ENCODE results near the gene NPEPPS. TPM values are rescaled to one million over a fixed set of nuclear protein-coding genes. Genes with fewer than 3 reads are reported as not detected.

NPEPPS gene
- polyA plus RNA-seq, 2 donors = 110 to 115 TPM

Other genes starting within 250 kb of the NPEPPS start
- 1 to 10 TPM in 1 of 2 donors, under 1 TPM in 1; 0.61 to 1.8 TPM for gene EFCAB13, start 207.2 kb upstream of the NPEPPS start, polyA plus RNA-seq
- gene KPNB1, start 118.8 kb downstream of the NPEPPS start, polyA plus RNA-seq = 10 to 100 TPM; 40.8 to 75.5 TPM
- gene TBKBP1, start 163.1 kb downstream of the NPEPPS start, polyA plus RNA-seq = 10 to 100 TPM in 1 of 2 donors, 1 to 10 TPM in 1; 9.2 to 17.1 TPM
- gene TBX21, start 202.1 kb downstream of the NPEPPS start, polyA plus RNA-seq = under 1 TPM; 0.18 to 0.24 TPM